Ectodermal cell (in vitro differentiated cells): ENCODE results near the gene ENPP4.

ENCODE experiments used
- H3K27ac ChIP-seq: 2 replicates; pipeline ENCODE4 v1.7.0; 2013; ENCODE audit warnings: mild to moderate bottlenecking, low read depth, low read length; ENCODE audit not compliant: insufficient read depth, poor library complexity, severe bottlenecking
- H3K27me3 ChIP-seq: 2 replicates; pipeline ENCODE4 v1.7.0; 2013; ENCODE audit warnings: mild to moderate bottlenecking, low read length; ENCODE audit not compliant: insufficient read depth, control insufficient read depth, poor library complexity, severe bottlenecking
- H3K36me3 ChIP-seq: one replicate; pipeline ENCODE4 v1.7.0; 2013; ENCODE audit warnings: low read length; ENCODE audit not compliant: control insufficient read depth, insufficient read depth
- H3K4me1 ChIP-seq: one replicate; pipeline ENCODE4 v1.7.0; 2013; ENCODE audit warnings: low read length; ENCODE audit not compliant: control insufficient read depth, insufficient read depth
- H3K4me3 ChIP-seq: 2 replicates; pipeline ENCODE4 v1.7.0; 2013; ENCODE audit warnings: low read depth, low read length, control low read depth; ENCODE audit not compliant: insufficient read depth
- H3K9me3 ChIP-seq: 2 replicates; pipeline ENCODE4 v1.7.0; 2013; ENCODE audit warnings: mild to moderate bottlenecking, low read length, moderate library complexity; ENCODE audit not compliant: control insufficient read depth
- WGBS, 2 experiments: methylation state at CpG; one replicate each; pipeline ENCODE4 v1.1.7; 2013; ENCODE audit warnings: missing lambda C conversion rate in 2 of 2; 5-methylcytosine and 5-hydroxymethylcytosine counted together

The ENPP4 gene

GRCh38 chr6:46159229-46159628 is 29.4 kb downstream of the ENPP4 start:
- H3K36me3 ChIP-seq: no peaks in the 10 kb centered on the region
- no peaks in the 10 kb centered on the region for H3K4me1 ChIP-seq
- H3K9me3 ChIP-seq: no peaks in the 10 kb centered on the region
- H3K4me3 ChIP-seq: no peak overlapping the region
- H3K27me3 ChIP-seq: no peaks in the 10 kb centered on the region
- no peak overlapping the region for H3K27ac ChIP-seq

GRCh38 chr6:46160102-46160501 is 30.3 kb downstream of the ENPP4 start:
- no peaks in the 10 kb centered on the region for H3K9me3 ChIP-seq
- no peak overlapping the region for H3K27ac ChIP-seq
- no peaks in the 10 kb centered on the region for H3K36me3 ChIP-seq
- H3K27me3 ChIP-seq: no peaks in the 10 kb centered on the region
- no peak overlapping the region for H3K4me3 ChIP-seq
- WGBS, 2 experiments: 95 to 97% methylated on average over 4 to 5 of the region's 5 CpGs
- no peaks in the 10 kb centered on the region for H3K4me1 ChIP-seq

GRCh38 chr6:46170357-46171289 is 40.8 kb downstream of the ENPP4 start, which contains the start of gene ENPP5:
Gene ENPP5 (minus strand): TSS chr6:46170980. CDS start chr6:46168262, 2,718 bp downstream.
- WGBS, 2 experiments: 1% methylated on average over 49 of the region's 49 CpGs
- Histone ChIP-seq H3K36me3 (no peaks in the 10 kb centered on the region), H3K27ac (no peak within 1 kb of the TSS), H3K9me3 (no peaks in the 10 kb centered on the region), H3K4me1 (no peaks in the 10 kb centered on the region), H3K4me3 (peak within 1 kb of the TSS; percentile 86), H3K27me3 (no peaks in the 10 kb centered on the region)

- Histone ChIP-seq H3K4me1 (no peaks in the 10 kb centered on the region), H3K27me3 (no peaks in the 10 kb centered on the region), H3K36me3 (no peaks in the 10 kb centered on the region), H3K27ac (no peak overlapping the region), H3K4me3 (no peak overlapping the region), H3K9me3 (no peaks in the 10 kb centered on the region)
- WGBS, 2 experiments: 83 to 96% methylated on average over 4 of the region's 4 CpGs
Measured at GRCh38 chr6:46172176-46172575, 42.4 kb downstream of the ENPP4 start.

- no peaks in the 10 kb centered on the region for H3K9me3 ChIP-seq
- WGBS, 2 experiments: 75 to 84% methylated on average over 2 to 3 of the region's 3 CpGs
Measured at GRCh38 chr6:46174904-46175303, 45.1 kb downstream of the ENPP4 start.

GRCh38 chr6:46175446-46175845 is 45.7 kb downstream of the ENPP4 start:
- WGBS, 2 experiments: 82 to 88% methylated on average over 3 to 4 of the region's 4 CpGs
- no peak overlapping the region for H3K27ac ChIP-seq
- no peaks in the 10 kb centered on the region for H3K27me3 ChIP-seq
- no peaks in the 10 kb centered on the region for H3K4me1 ChIP-seq
- H3K4me3 ChIP-seq: no peak overlapping the region
- no peaks in the 10 kb centered on the region for H3K9me3 ChIP-seq
- no peaks in the 10 kb centered on the region for H3K36me3 ChIP-seq

More at GRCh38 chr6:46174904-46175303, 45.1 kb downstream of the ENPP4 start:
- H3K27ac ChIP-seq: no peak overlapping the region
- no peaks in the 10 kb centered on the region for H3K27me3 ChIP-seq
- H3K4me1 ChIP-seq: no peaks in the 10 kb centered on the region
- H3K36me3 ChIP-seq: no peaks in the 10 kb centered on the region
- no peak overlapping the region for H3K4me3 ChIP-seq

- 80 to 85% methylated on average over 3 of the region's 3 CpGs for WGBS, 2 experiments
- H3K27ac ChIP-seq: no peak overlapping the region
- no peaks in the 10 kb centered on the region for H3K27me3 ChIP-seq
- no peaks in the 10 kb centered on the region for H3K4me1 ChIP-seq
- no peak overlapping the region for H3K4me3 ChIP-seq
- H3K36me3 ChIP-seq: no peaks in the 10 kb centered on the region
- H3K9me3 ChIP-seq: no peaks in the 10 kb centered on the region
Measured at GRCh38 chr6:46175976-46176375, 46.2 kb downstream of the ENPP4 start.

GRCh38 chr6:46184114-46184513 is 54.3 kb downstream of the ENPP4 start:
- Histone ChIP-seq H3K27ac (no peak overlapping the region), H3K9me3 (no peaks in the 10 kb centered on the region), H3K27me3 (no peaks in the 10 kb centered on the region), H3K36me3 (no peaks in the 10 kb centered on the region), H3K4me3 (no peak overlapping the region), H3K4me1 (no peaks in the 10 kb centered on the region)
- 72 to 90% methylated on average over 2 to 3 of the region's 4 CpGs for WGBS, 2 experiments

GRCh38 chr6:46186583-46186982 is 56.8 kb downstream of the ENPP4 start:
- WGBS, 2 experiments: 64 to 90% methylated on average over 1 of the region's 1 CpG
- H3K36me3 ChIP-seq: no peaks in the 10 kb centered on the region

GRCh38 chr6:46189726-46190125 is 59.9 kb downstream of the ENPP4 start:
- Histone ChIP-seq H3K9me3 (no peaks in the 10 kb centered on the region), H3K4me1 (no peaks in the 10 kb centered on the region), H3K4me3 (no peak overlapping the region), H3K27me3 (no peaks in the 10 kb centered on the region), H3K27ac (no peak overlapping the region), H3K36me3 (no peaks in the 10 kb centered on the region)
- WGBS, 2 experiments: 91 to 96% methylated on average over 4 of the region's 4 CpGs

More at GRCh38 chr6:46186583-46186982, 56.8 kb downstream of the ENPP4 start:
- Histone ChIP-seq H3K27me3 (no peaks in the 10 kb centered on the region), H3K27ac (no peak overlapping the region), H3K4me1 (no peaks in the 10 kb centered on the region), H3K4me3 (no peak overlapping the region), H3K9me3 (no peaks in the 10 kb centered on the region)
